Measurements from ENCODE around the gene RAC2. TPM values are rescaled to one million over a fixed set of nuclear protein-coding genes. Genes with fewer than 3 reads are reported as not detected.

The RAC2 gene
- total and polyA plus RNA-seq, 2 of the 8 experiments (the other 6 are each of a cell fraction or from before 2014, with no cell fraction given) = 2.3 to 4.3 TPM

GRCh38 chr22:37213941-37214730, 29.9 kb downstream of the RAC2 start:
- no peak for FAIRE-seq
- TF ChIP-seq GTF2F1 (IDR thresholded peaks at IDR 0.05; ENCODE audit: borderline replicate concordance, low read depth, low read length) = no peak
- no peak for TF ChIP-seq SIX5 (IDR thresholded peaks at IDR 0.05; ENCODE audit: low read depth, low read length)
- TF ChIP-seq YY1 (IDR thresholded peaks at IDR 0.05; ENCODE audit: low read depth, low read length) = no peak
- TF ChIP-seq HDAC6 (IDR thresholded peaks at IDR 0.05; ENCODE audit: low read depth, low read length) = no peak
- TF ChIP-seq ZNF274 (IDR thresholded peaks at IDR 0.05; ENCODE audit: borderline replicate concordance, extremely low read depth, low read length) = no peak
- TF ChIP-seq BRCA1 (IDR thresholded peaks at IDR 0.05; ENCODE audit: low read depth, low read length) = no peak
- TF ChIP-seq EZH2 (IDR thresholded peaks at IDR 0.05; ENCODE audit: low read depth, low read length, severe bottlenecking) = no peak
- no peak for TF ChIP-seq USF2 (IDR thresholded peaks at IDR 0.05; ENCODE audit: low read length)
- no peak for TF ChIP-seq BCL11A (IDR thresholded peaks at IDR 0.05; ENCODE audit: low read depth in 2 of 2, low read length in 2 of 2)
- no peak for TF ChIP-seq HDAC2 (IDR thresholded peaks at IDR 0.05; ENCODE audit: borderline replicate concordance in 1 of 2, low read depth in 2 of 2, low read length in 2 of 2)
- no peak for TF ChIP-seq SP2 (IDR thresholded peaks at IDR 0.05; ENCODE audit: low read length)
- TF ChIP-seq TBP (IDR thresholded peaks at IDR 0.05; ENCODE audit: low read depth, low read length) = no peak

More at GRCh38 chr22:37213941-37214730, 29.9 kb downstream of the RAC2 start:
- Histone ChIP-seq H2BK15ac (ENCODE audit: low read length) (no peak overlapping the region), H3K56ac (replicated peaks; ENCODE audit: insufficient read length, low read depth, low read length) (peak overlapping the region; percentile 59), H3K4ac (replicated peaks; ENCODE audit: insufficient read length, low read depth, low read length) (no peak overlapping the region), H2AK5ac (ENCODE audit: low read depth, low read length) (no peak overlapping the region), H2BK5ac (ENCODE audit: low read depth, low read length) (no peak overlapping the region), H3K14ac (ENCODE audit: insufficient read length) (no peak overlapping the region), H3K23me2 (ENCODE audit: low read depth, low read length) (peaks cover 3% of the 10 kb centered on the region; the same call in 1 of the 2 replicates), H3K9me3 (ENCODE audit: insufficient read depth in 2 of 2, low read depth in 1 of 2, low read length in 1 of 2) (no peaks in the 10 kb centered on the region), H4K20me1 (replicated peaks in 1 of 2; ENCODE audit: control insufficient read depth in 1 of 2, insufficient read depth in 2 of 2, low read length in 2 of 2) (no peaks in the 10 kb centered on the region), H3K27ac (ENCODE audit: low read depth, low read length) (no peak overlapping the region), H4K8ac (ENCODE audit: extremely low read depth, insufficient read depth, low read length) (no peak overlapping the region), H3K4me1 (replicated peaks in 1 of 4; ENCODE audit: control insufficient read depth in 3 of 4, insufficient read depth in 4 of 4, low read length in 3 of 4) (peaks cover 0 to 8% (median 3%) of the 10 kb centered on the region in 4 experiments; a peak in 6 of 7 replicates), H3K23ac (ENCODE audit: insufficient read length) (no peak overlapping the region), H2AFZ (ENCODE audit: low read length) (no peak overlapping the region), H4K5ac (ENCODE audit: insufficient read length, low read depth, low read length) (no peak overlapping the region), H3K79me1 (ENCODE audit: low read depth, low read length) (no peaks in the 10 kb centered on the region), H3K4me2 (ENCODE audit: insufficient read depth in 1 of 2, low read depth in 2 of 2, low read length in 2 of 2) (no peak overlapping the region), H3K9ac (replicated peaks in 1 of 4; ENCODE audit: extremely low read depth in 1 of 4, low read depth in 3 of 4, low read length in 3 of 4) (no peak overlapping the region), H4K91ac (replicated peaks; ENCODE audit: insufficient read length, low read length) (no peak overlapping the region), H2BK20ac (ENCODE audit: low read length) (no peak overlapping the region), H3K79me2 (ENCODE audit: control insufficient read depth in 1 of 2, insufficient read depth in 2 of 2, low read length in 2 of 2) (no peaks in the 10 kb centered on the region), H3K4me3 (ENCODE audit: extremely low read depth in 1 of 4, insufficient read depth in 2 of 4, low read depth in 3 of 4, low read length in 4 of 4) (no peak overlapping the region), H3K36me3 (ENCODE audit: control insufficient read depth in 2 of 4, insufficient read depth in 4 of 4, low read length in 3 of 4) (no peaks in the 10 kb centered on the region), H2BK12ac (ENCODE audit: low read depth, low read length) (no peak overlapping the region), H3K27me3 (replicated peaks in 1 of 4; ENCODE audit: control insufficient read depth in 3 of 4, extremely low read depth in 1 of 4, insufficient read depth in 3 of 4, low read length in 3 of 4) (peaks cover 0 to 4% (median 1%) of the 10 kb centered on the region in 4 experiments; a peak in 3 of 7 replicates), H3K18ac (ENCODE audit: extremely low read depth, low read length) (no peak overlapping the region), H2BK120ac (replicated peaks; ENCODE audit: low read depth, low read length) (no peak overlapping the region)
- WGBS, 2 experiments (ENCODE audit: extremely low coverage in 1 of 2, insufficient coverage in 1 of 2, insufficient read length in 1 of 2, insufficient replicate concordance in 2 of 2, low coverage in 1 of 2, low lambda C conversion rate in 2 of 2, missing lambda C conversion rate in 1 of 2) = 91% methylated on average over 13 of the region's 13 CpGs; no CpG with 5 or more reads in 1 of the 2 experiments
- ChIA-PET CTCF (ENCODE audit: partially characterized antibody) (interaction anchor here (0.7 to 1.4 kb wide), 3 partner anchors 10 to 21 kb away, joined by 3 to 4 read pairs (median 4); no protein-coding TSS in a partner anchor), POLR2A (ENCODE audit: partially characterized antibody) (no interaction called here)
- DNase-seq (ENCODE audit: low read depth in 1 of 2, low spot score in 2 of 2) = no peak
